ENCODE results near the gene GRIK1.

Gene GRIK1

GRCh38 chr21:29658934-29659203 is 280.9 kb downstream of the GRIK1 start:
- Histone ChIP-seq H4K20me1 (ENCODE audit: insufficient read depth, low read length) (no peaks in the 10 kb centered on the region), H3K27ac (ENCODE audit: low read length) (no peak overlapping the region), H3K9me3 (ENCODE audit: insufficient read depth, low read length, severe bottlenecking) (no peaks in the 10 kb centered on the region), H3K4me2 (ENCODE audit: insufficient read depth, low read length) (no peak overlapping the region), H2AFZ (ENCODE audit: low read depth, low read length) (no peak overlapping the region), H3K9ac (ENCODE audit: low read depth, low read length) (no peak overlapping the region), H3K36me3 (ENCODE audit: insufficient read depth, low read length) (no peaks in the 10 kb centered on the region), H3K27me3 (ENCODE audit: insufficient read depth, low read length, poor library complexity) (no peaks in the 10 kb centered on the region), H3K79me2 (ENCODE audit: insufficient read depth, low read length) (no peaks in the 10 kb centered on the region), H3K4me1 (ENCODE audit: insufficient read depth, low read length) (peaks cover 8% of the 10 kb centered on the region), H3K4me3 (ENCODE audit: low read depth in 1 of 2, low read length in 2 of 2) (no peak overlapping the region)
- no peak for TF ChIP-seq EZH2 (IDR thresholded peaks at IDR 0.05; ENCODE audit: borderline replicate concordance, low read depth, low read length, severe bottlenecking)
- TF ChIP-seq, protein P1, sequence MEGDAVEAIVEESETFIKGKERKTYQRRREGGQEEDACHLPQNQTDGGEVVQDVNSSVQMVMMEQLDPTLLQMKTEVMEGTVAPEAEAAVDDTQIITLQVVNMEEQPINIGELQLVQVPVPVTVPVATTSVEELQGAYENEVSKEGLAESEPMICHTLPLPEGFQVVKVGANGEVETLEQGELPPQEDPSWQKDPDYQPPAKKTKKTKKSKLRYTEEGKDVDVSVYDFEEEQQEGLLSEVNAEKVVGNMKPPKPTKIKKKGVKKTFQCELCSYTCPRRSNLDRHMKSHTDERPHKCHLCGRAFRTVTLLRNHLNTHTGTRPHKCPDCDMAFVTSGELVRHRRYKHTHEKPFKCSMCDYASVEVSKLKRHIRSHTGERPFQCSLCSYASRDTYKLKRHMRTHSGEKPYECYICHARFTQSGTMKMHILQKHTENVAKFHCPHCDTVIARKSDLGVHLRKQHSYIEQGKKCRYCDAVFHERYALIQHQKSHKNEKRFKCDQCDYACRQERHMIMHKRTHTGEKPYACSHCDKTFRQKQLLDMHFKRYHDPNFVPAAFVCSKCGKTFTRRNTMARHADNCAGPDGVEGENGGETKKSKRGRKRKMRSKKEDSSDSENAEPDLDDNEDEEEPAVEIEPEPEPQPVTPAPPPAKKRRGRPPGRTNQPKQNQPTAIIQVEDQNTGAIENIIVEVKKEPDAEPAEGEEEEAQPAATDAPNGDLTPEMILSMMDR (IDR thresholded peaks at IDR 0.05; ENCODE audit: borderline replicate concordance, extremely low read depth, low read length, poor library complexity, severe bottlenecking): no peak
- ATAC-seq (ENCODE audit: insufficient read depth, low read depth) (no peak), DNase-seq (no peak)

- no peak for TF ChIP-seq EZH2 (IDR thresholded peaks at IDR 0.05; ENCODE audit: borderline replicate concordance, low read depth, low read length, severe bottlenecking)
- TF ChIP-seq, protein P1 (IDR thresholded peaks at IDR 0.05; ENCODE audit: borderline replicate concordance, extremely low read depth, low read length, poor library complexity, severe bottlenecking): no peak
- H3K9ac ChIP-seq (ENCODE audit: low read depth, low read length): no peak overlapping the region
- no peaks in the 10 kb centered on the region for H3K9me3 ChIP-seq (ENCODE audit: insufficient read depth, low read length, severe bottlenecking)
- H3K36me3 ChIP-seq (ENCODE audit: insufficient read depth, low read length): no peaks in the 10 kb centered on the region
- ATAC-seq (ENCODE audit: insufficient read depth, low read depth): no peak
- H3K27ac ChIP-seq (ENCODE audit: low read length): no peak overlapping the region
- H2AFZ ChIP-seq (ENCODE audit: low read depth, low read length): no peak overlapping the region
- no peaks in the 10 kb centered on the region for H4K20me1 ChIP-seq (ENCODE audit: insufficient read depth, low read length)
- peaks cover 8% of the 10 kb centered on the region for H3K4me1 ChIP-seq (ENCODE audit: insufficient read depth, low read length)
- no peak overlapping the region for H3K4me3 ChIP-seq (ENCODE audit: low read depth in 1 of 2, low read length in 2 of 2)
- no peak overlapping the region for H3K4me2 ChIP-seq (ENCODE audit: insufficient read depth, low read length)
- H3K27me3 ChIP-seq (ENCODE audit: insufficient read depth, low read length, poor library complexity): no peaks in the 10 kb centered on the region
- no peaks in the 10 kb centered on the region for H3K79me2 ChIP-seq (ENCODE audit: insufficient read depth, low read length)
- no peak for DNase-seq
Observed at GRCh38 chr21:29658177-29658933, 281.4 kb downstream of the GRIK1 start.

GRCh38 chr21:29657240-29657989 is 282.4 kb downstream of the GRIK1 start:
- Histone ChIP-seq H3K9me3 (ENCODE audit: insufficient read depth, low read length, severe bottlenecking) (no peaks in the 10 kb centered on the region), H3K27ac (ENCODE audit: low read length) (no peak overlapping the region), H3K36me3 (ENCODE audit: insufficient read depth, low read length) (no peaks in the 10 kb centered on the region), H3K27me3 (ENCODE audit: insufficient read depth, low read length, poor library complexity) (no peaks in the 10 kb centered on the region), H3K79me2 (ENCODE audit: insufficient read depth, low read length) (no peaks in the 10 kb centered on the region), H3K4me2 (ENCODE audit: insufficient read depth, low read length) (no peak overlapping the region), H3K4me1 (ENCODE audit: insufficient read depth, low read length) (peaks cover 8% of the 10 kb centered on the region), H3K9ac (ENCODE audit: low read depth, low read length) (no peak overlapping the region), H2AFZ (ENCODE audit: low read depth, low read length) (no peak overlapping the region), H3K4me3 (ENCODE audit: low read depth in 1 of 2, low read length in 2 of 2) (no peak overlapping the region), H4K20me1 (ENCODE audit: insufficient read depth, low read length) (no peaks in the 10 kb centered on the region)
- ATAC-seq (ENCODE audit: insufficient read depth, low read depth) (no peak), DNase-seq (no peak)
- TF ChIP-seq, protein P1 (IDR thresholded peaks at IDR 0.05; ENCODE audit: borderline replicate concordance, extremely low read depth, low read length, poor library complexity, severe bottlenecking): no peak
- TF ChIP-seq EZH2 (IDR thresholded peaks at IDR 0.05; ENCODE audit: borderline replicate concordance, low read depth, low read length, severe bottlenecking): no peak
